WTC11 (cell line): ENCODE results near the gene PROCA1.

Source experiments
- GABPB1 ChIP-seq: sonication (generic); formaldehyde crosslinking; IDR thresholded peaks from 2 replicates; pipeline ENCODE4 v1.8.1; 2023; ENCODE audit warnings: mild to moderate bottlenecking, missing genetic modification reagents
- JUN ChIP-seq: sonication (generic); formaldehyde crosslinking; IDR thresholded peaks from 2 replicates; pipeline ENCODE4 v1.8.0; 2023; ENCODE audit warnings: mild to moderate bottlenecking, missing genetic modification reagents
- KAT7 ChIP-seq: sonication (generic); formaldehyde crosslinking; IDR thresholded peaks from 2 replicates; pipeline ENCODE4 v1.8.1; 2023; ENCODE audit warnings: missing genetic modification reagents, mild to moderate bottlenecking, borderline replicate concordance
- NFE2L1 ChIP-seq: sonication (generic); formaldehyde crosslinking; IDR thresholded peaks from 2 replicates; pipeline ENCODE4 v1.8.1; 2023; ENCODE audit warnings: missing genetic modification reagents
- NFYB ChIP-seq: sonication (generic); formaldehyde crosslinking; conservative IDR thresholded peaks from 2 replicates; pipeline ENCODE4 v1.8.0; 2022; ENCODE audit warnings: low read depth, missing genetic modification reagents
- SP1 ChIP-seq: sonication (generic); formaldehyde crosslinking; conservative IDR thresholded peaks from 2 replicates; pipeline ENCODE4 v1.8.1; 2022; ENCODE audit warnings: missing genetic modification reagents
- TP53 ChIP-seq: sonication (generic); formaldehyde crosslinking; IDR thresholded peaks from 2 replicates; pipeline ENCODE4 v1.8.1; 2023; ENCODE audit warnings: mild to moderate bottlenecking, missing genetic modification reagents
- ZNF219 ChIP-seq: sonication (generic); formaldehyde crosslinking; IDR thresholded peaks from 2 replicates; pipeline ENCODE4 v1.8.0; 2023; ENCODE audit warnings: missing genetic modification reagents, mild to moderate bottlenecking, borderline replicate concordance
- TF ChIP-seq, protein P1 (sequence below): sonication (generic); formaldehyde crosslinking; IDR thresholded peaks from 2 replicates; pipeline ENCODE4 v1.8.1; 2023; ENCODE audit warnings: mild to moderate bottlenecking, missing genetic modification reagents, moderate library complexity
- TF ChIP-seq, protein P2 (sequence below): fragments of 200-600 bp; IDR thresholded peaks from 2 replicates; pipeline ENCODE4 v1.8.0; 2022; ENCODE audit warnings: antibody characterized with exemption
- TF ChIP-seq, protein P3 (sequence below): sonication (generic); formaldehyde crosslinking; IDR thresholded peaks from 2 replicates; pipeline ENCODE4 v1.8.1; 2023; ENCODE audit warnings: mild to moderate bottlenecking, missing genetic modification reagents
- TF ChIP-seq, protein P4 (sequence below): sonication (generic); formaldehyde crosslinking; conservative IDR thresholded peaks from 2 replicates; pipeline ENCODE4 v1.8.1; 2022; ENCODE audit warnings: mild to moderate bottlenecking, missing genetic modification reagents
- TF ChIP-seq, protein P5 (sequence below): sonication (generic); formaldehyde crosslinking; IDR thresholded peaks from 2 replicates; pipeline ENCODE4 v1.8.1; 2023; ENCODE audit warnings: mild to moderate bottlenecking, missing genetic modification reagents
- TF ChIP-seq, protein P6 (sequence below): sonication (generic); formaldehyde crosslinking; IDR thresholded peaks from 2 replicates; pipeline ENCODE4 v1.8.0; 2022; ENCODE audit warnings: mild to moderate bottlenecking, missing genetic modification reagents

DNA sequence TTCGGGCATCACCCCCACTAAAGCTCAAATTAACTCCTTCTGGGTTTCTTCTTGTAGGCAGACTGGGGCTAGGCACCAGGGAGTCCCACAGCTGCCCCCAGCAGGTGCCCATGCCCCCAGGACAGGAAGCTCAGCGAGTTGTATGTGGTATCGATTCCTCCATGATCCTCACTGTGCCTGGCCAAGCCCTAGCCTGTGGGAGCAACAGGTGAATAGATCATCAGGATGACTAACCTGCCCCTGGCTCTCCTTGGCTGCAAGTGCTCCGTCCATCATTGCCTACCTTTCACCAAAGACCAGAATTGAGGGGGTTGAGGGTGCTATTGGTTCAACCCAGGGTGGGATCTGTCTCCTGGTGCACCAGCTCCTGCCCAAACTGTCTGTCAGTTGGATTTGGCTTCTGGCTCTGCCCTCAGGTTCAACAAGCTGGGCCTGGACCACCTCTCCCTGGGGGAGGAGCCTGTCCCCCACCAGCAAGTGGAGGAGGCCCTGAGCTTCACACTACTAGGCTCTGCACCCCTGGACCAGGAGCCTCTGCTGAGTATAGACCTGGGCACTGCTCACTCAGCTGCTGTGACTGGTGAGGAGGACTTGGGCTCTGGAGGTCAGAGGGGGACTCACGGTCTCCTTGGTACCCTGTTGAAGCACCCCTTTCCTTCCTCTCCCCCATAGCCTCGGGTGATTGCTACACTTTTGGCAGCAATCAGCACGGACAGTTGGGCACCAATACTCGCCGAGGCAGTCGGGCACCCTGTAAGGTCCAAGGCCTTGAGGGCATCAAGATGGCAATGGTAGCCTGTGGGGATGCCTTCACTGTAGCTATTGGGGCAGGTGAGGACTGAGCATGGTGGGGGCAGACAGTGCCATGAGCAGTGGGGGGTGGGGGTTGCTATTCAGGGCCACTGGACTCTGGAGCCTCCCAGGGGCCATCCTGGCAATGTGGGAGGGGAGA, 29.0 kb upstream of the PROCA1 start:
- no peak for TF ChIP-seq GABPB1
- TF ChIP-seq, protein P1, sequence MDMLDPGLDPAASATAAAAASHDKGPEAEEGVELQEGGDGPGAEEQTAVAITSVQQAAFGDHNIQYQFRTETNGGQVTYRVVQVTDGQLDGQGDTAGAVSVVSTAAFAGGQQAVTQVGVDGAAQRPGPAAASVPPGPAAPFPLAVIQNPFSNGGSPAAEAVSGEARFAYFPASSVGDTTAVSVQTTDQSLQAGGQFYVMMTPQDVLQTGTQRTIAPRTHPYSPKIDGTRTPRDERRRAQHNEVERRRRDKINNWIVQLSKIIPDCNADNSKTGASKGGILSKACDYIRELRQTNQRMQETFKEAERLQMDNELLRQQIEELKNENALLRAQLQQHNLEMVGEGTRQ: no peak
- TF ChIP-seq, protein P2, sequence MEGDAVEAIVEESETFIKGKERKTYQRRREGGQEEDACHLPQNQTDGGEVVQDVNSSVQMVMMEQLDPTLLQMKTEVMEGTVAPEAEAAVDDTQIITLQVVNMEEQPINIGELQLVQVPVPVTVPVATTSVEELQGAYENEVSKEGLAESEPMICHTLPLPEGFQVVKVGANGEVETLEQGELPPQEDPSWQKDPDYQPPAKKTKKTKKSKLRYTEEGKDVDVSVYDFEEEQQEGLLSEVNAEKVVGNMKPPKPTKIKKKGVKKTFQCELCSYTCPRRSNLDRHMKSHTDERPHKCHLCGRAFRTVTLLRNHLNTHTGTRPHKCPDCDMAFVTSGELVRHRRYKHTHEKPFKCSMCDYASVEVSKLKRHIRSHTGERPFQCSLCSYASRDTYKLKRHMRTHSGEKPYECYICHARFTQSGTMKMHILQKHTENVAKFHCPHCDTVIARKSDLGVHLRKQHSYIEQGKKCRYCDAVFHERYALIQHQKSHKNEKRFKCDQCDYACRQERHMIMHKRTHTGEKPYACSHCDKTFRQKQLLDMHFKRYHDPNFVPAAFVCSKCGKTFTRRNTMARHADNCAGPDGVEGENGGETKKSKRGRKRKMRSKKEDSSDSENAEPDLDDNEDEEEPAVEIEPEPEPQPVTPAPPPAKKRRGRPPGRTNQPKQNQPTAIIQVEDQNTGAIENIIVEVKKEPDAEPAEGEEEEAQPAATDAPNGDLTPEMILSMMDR: no peak
- TF ChIP-seq TP53: no peak
- TF ChIP-seq, protein P3, sequence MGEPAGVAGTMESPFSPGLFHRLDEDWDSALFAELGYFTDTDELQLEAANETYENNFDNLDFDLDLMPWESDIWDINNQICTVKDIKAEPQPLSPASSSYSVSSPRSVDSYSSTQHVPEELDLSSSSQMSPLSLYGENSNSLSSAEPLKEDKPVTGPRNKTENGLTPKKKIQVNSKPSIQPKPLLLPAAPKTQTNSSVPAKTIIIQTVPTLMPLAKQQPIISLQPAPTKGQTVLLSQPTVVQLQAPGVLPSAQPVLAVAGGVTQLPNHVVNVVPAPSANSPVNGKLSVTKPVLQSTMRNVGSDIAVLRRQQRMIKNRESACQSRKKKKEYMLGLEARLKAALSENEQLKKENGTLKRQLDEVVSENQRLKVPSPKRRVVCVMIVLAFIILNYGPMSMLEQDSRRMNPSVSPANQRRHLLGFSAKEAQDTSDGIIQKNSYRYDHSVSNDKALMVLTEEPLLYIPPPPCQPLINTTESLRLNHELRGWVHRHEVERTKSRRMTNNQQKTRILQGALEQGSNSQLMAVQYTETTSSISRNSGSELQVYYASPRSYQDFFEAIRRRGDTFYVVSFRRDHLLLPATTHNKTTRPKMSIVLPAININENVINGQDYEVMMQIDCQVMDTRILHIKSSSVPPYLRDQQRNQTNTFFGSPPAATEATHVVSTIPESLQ: no peak
- TF ChIP-seq, protein P4, sequence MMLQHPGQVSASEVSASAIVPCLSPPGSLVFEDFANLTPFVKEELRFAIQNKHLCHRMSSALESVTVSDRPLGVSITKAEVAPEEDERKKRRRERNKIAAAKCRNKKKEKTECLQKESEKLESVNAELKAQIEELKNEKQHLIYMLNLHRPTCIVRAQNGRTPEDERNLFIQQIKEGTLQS (CRISPR knock-in tag): no peak
- TF ChIP-seq SP1: no peak
- TF ChIP-seq JUN (CRISPR knock-in tag): no peak
- TF ChIP-seq NFE2L1: no peak
- TF ChIP-seq, protein P5, sequence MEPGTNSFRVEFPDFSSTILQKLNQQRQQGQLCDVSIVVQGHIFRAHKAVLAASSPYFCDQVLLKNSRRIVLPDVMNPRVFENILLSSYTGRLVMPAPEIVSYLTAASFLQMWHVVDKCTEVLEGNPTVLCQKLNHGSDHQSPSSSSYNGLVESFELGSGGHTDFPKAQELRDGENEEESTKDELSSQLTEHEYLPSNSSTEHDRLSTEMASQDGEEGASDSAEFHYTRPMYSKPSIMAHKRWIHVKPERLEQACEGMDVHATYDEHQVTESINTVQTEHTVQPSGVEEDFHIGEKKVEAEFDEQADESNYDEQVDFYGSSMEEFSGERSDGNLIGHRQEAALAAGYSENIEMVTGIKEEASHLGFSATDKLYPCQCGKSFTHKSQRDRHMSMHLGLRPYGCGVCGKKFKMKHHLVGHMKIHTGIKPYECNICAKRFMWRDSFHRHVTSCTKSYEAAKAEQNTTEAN (CRISPR knock-in tag): no peak
- TF ChIP-seq ZNF219 (CRISPR knock-in tag): no peak
- TF ChIP-seq, protein P6, sequence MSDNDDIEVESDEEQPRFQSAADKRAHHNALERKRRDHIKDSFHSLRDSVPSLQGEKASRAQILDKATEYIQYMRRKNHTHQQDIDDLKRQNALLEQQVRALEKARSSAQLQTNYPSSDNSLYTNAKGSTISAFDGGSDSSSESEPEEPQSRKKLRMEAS (CRISPR knock-in tag): no peak
- no peak for TF ChIP-seq KAT7 (CRISPR knock-in tag)
- no peak for TF ChIP-seq NFYB (CRISPR knock-in tag)
